Neutrophil (primary cell): Measurements from ENCODE around the gene BNIPL.
A peak's percentile ranks its signal among the peaks of the same experiment; 100 is the strongest.

Experiments used
- H3K27ac ChIP-seq: fragments of 200-600 bp; sonication (generic); 2 replicates; pipeline ENCODE4 v1.5.1; 2016; ENCODE audit warnings: mild to moderate bottlenecking, moderate library complexity
- H3K27me3 ChIP-seq: fragments of 200-600 bp; sonication (generic); 2 replicates; pipeline ENCODE4 v1.6.0; 2016; ENCODE audit warnings: mild to moderate bottlenecking
- H3K36me3 ChIP-seq: fragments of 200-600 bp; sonication (generic); 2 replicates; pipeline ENCODE4 v1.5.1; 2017
- H3K4me1 ChIP-seq, 2 experiments: fragments of 200-600 bp in 1 of 2; sonication (generic) in 1 of 2; 1 replicate in 1 of 2; 2 replicates in 1 of 2; pipeline versions ENCODE4 v1.5.1 to v1.6.1; 2013 to 2016; ENCODE audit warnings: low read depth in 1 of 2, low read length in 1 of 2, mild to moderate bottlenecking in 1 of 2, moderate library complexity in 1 of 2; ENCODE audit not compliant: control insufficient read depth in 1 of 2, insufficient read depth in 1 of 2
- H3K4me3 ChIP-seq, 2 experiments: fragments of 200-600 bp in 1 of 2; sonication (generic) in 1 of 2; 1 replicate in 1 of 2; 2 replicates in 1 of 2; pipeline ENCODE4 v1.5.1; 2013 to 2016; ENCODE audit warnings: low read depth in 1 of 2, low read length in 1 of 2, mild to moderate bottlenecking in 1 of 2, moderate library complexity in 1 of 2
- H3K9me3 ChIP-seq: fragments of 200-600 bp; sonication (generic); 2 replicates; pipeline ENCODE4 v1.5.1; 2016
- CTCF ChIP-seq: fragments of 200-600 bp; sonication (generic); IDR thresholded peaks from 2 replicates; pipeline ENCODE4 v1.5.1; 2016; ENCODE audit warnings: antibody characterized with exemption

The BNIPL gene

GRCh38 chr1:150995896-150996295 is 40.5 kb upstream of the BNIPL start:
- H3K27me3 ChIP-seq = no peaks in the 10 kb centered on the region
- H3K27ac ChIP-seq = peak overlapping the region; percentile 67
- peaks cover 22 to 23% of the 10 kb centered on the region in 2 experiments for H3K4me1 ChIP-seq
- H3K9me3 ChIP-seq = no peaks in the 10 kb centered on the region
- peak; percentile 90 for TF ChIP-seq CTCF
- no peak overlapping the region for H3K4me3 ChIP-seq
- peaks cover 73% of the 10 kb centered on the region for H3K36me3 ChIP-seq

GRCh38 chr1:150997126-150997872 is 39.1 kb upstream of the BNIPL start:
- Histone ChIP-seq H3K27me3 (no peaks in the 10 kb centered on the region), H3K27ac (peak overlapping the region; percentile 96), H3K36me3 (peaks cover 80% of the 10 kb centered on the region), H3K9me3 (no peaks in the 10 kb centered on the region), H3K4me1 (peaks cover 36 to 37% of the 10 kb centered on the region in 2 experiments), H3K4me3 (no peak overlapping the region)
- TF ChIP-seq CTCF = no peak

- Histone ChIP-seq H3K27ac (peak overlapping the region; percentile 96), H3K9me3 (no peaks in the 10 kb centered on the region), H3K27me3 (no peaks in the 10 kb centered on the region), H3K4me1 (peaks cover 42 to 44% of the 10 kb centered on the region in 2 experiments), H3K36me3 (peaks cover 80% of the 10 kb centered on the region), H3K4me3 (no peak overlapping the region)
- TF ChIP-seq CTCF = no peak
Observed at GRCh38 chr1:150997949-150998348, 38.4 kb upstream of the BNIPL start.

GRCh38 chr1:150999051-150999674 is 37.2 kb upstream of the BNIPL start:
- peak overlapping the region; percentile 16 to 17 for H3K4me3 ChIP-seq
- H3K36me3 ChIP-seq = peaks cover 75% of the 10 kb centered on the region
- H3K4me1 ChIP-seq = peaks cover 54 to 55% of the 10 kb centered on the region in 2 experiments
- peak overlapping the region; percentile 96 for H3K27ac ChIP-seq
- H3K27me3 ChIP-seq = no peaks in the 10 kb centered on the region
- TF ChIP-seq CTCF = no peak
- no peaks in the 10 kb centered on the region for H3K9me3 ChIP-seq

- H3K4me3 ChIP-seq = peak overlapping the region in 1 of 2 experiments; percentile 90
- H3K36me3 ChIP-seq = peaks cover 67% of the 10 kb centered on the region
- TF ChIP-seq CTCF = no peak
- peak overlapping the region; percentile 96 for H3K27ac ChIP-seq
- no peaks in the 10 kb centered on the region for H3K9me3 ChIP-seq
- H3K4me1 ChIP-seq = peaks cover 59 to 61% of the 10 kb centered on the region in 2 experiments
- H3K27me3 ChIP-seq = no peaks in the 10 kb centered on the region
Observed at GRCh38 chr1:150999926-151000325, 36.5 kb upstream of the BNIPL start.
